ENCODE data around the gene SLC5A10.

DNA sequence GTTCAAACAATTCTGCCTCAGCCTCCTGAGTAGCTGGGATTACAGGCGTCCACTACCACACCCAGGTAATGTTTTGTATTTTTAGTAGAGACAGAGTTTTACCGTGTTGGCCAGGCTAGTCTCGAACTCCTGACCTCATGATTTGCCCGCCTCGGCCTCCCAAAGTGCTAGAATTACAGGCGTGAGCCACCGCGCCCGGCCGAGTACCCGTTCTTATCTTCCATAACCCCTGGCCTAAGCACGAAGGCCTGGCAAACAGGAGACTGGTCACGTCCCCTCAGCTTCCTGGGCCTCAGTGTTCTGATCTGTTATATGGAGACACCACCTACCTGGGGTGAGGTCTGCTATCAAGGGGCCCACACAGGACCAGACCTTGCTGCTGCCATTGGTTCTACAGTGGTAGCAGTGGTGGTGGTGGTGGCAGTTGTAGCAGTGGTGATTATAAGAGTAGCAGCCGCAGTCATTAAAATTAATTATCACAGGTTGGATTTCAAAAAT, 1.3 kb downstream of the SLC5A10 start:
- no peak for TF ChIP-seq POLR2A (IDR thresholded peaks at IDR 0.05)
- TF ChIP-seq, protein P1, sequence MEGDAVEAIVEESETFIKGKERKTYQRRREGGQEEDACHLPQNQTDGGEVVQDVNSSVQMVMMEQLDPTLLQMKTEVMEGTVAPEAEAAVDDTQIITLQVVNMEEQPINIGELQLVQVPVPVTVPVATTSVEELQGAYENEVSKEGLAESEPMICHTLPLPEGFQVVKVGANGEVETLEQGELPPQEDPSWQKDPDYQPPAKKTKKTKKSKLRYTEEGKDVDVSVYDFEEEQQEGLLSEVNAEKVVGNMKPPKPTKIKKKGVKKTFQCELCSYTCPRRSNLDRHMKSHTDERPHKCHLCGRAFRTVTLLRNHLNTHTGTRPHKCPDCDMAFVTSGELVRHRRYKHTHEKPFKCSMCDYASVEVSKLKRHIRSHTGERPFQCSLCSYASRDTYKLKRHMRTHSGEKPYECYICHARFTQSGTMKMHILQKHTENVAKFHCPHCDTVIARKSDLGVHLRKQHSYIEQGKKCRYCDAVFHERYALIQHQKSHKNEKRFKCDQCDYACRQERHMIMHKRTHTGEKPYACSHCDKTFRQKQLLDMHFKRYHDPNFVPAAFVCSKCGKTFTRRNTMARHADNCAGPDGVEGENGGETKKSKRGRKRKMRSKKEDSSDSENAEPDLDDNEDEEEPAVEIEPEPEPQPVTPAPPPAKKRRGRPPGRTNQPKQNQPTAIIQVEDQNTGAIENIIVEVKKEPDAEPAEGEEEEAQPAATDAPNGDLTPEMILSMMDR (IDR thresholded peaks at IDR 0.05), result no peak

All from gastroesophageal sphincter (tissue), 3 donors.